MM.1S (cell line): ENCODE measurements around the gene TPST1.

Experiments
- DNase-seq: peaks from one replicate; pipeline ENCODE4 v3.0.0-alpha.2; 2015
- H2AFZ ChIP-seq: fragments of 300-600 bp; sonication (generic); 2 replicates; pipeline ENCODE4 v1.6.0; 2016; ENCODE audit warnings: antibody characterized with exemption, low read length
- H3F3A ChIP-seq: fragments of 300-600 bp; sonication (generic); 2 replicates; pipeline ENCODE4 v1.6.1; 2016; ENCODE audit warnings: mild to moderate bottlenecking, antibody characterized with exemption, low read length, moderate library complexity, mixed read lengths; ENCODE audit not compliant: insufficient read depth
- H3K27ac ChIP-seq: fragments of 300-600 bp; sonication (generic); 2 replicates; pipeline ENCODE4 v1.5.1; 2016; ENCODE audit warnings: mild to moderate bottlenecking, low read length
- H3K27me3 ChIP-seq: fragments of 300-600 bp; sonication (generic); replicated peaks from 2 replicates; pipeline ENCODE4 v1.6.0; 2016; ENCODE audit warnings: low read length; ENCODE audit not compliant: insufficient read depth
- H3K36me3 ChIP-seq: fragments of 300-600 bp; sonication (generic); replicated peaks from 2 replicates; pipeline ENCODE4 v1.6.1; 2016; ENCODE audit warnings: mild to moderate bottlenecking, low read length, mixed read lengths; ENCODE audit not compliant: insufficient read depth
- H3K4me1 ChIP-seq: fragments of 300-600 bp; sonication (generic); 2 replicates; pipeline ENCODE4 v1.6.1; 2016; ENCODE audit warnings: low read length, mixed read lengths
- H3K4me2 ChIP-seq: fragments of 300-600 bp; sonication (generic); 2 replicates; pipeline ENCODE4 v1.6.0; 2016; ENCODE audit warnings: low read depth, low read length
- H3K4me3 ChIP-seq: fragments of 300-600 bp; sonication (generic); 2 replicates; pipeline ENCODE4 v1.5.1; 2016; ENCODE audit warnings: low read length, mixed read lengths
- H3K79me2 ChIP-seq: fragments of 300-600 bp; sonication (generic); 2 replicates; pipeline ENCODE4 v1.6.1; 2016; ENCODE audit warnings: mixed run types, low read length, mixed read lengths
- H3K9ac ChIP-seq: fragments of 300-600 bp; sonication (generic); 2 replicates; pipeline ENCODE4 v1.6.1; 2016; ENCODE audit warnings: low read length, mixed read lengths
- H3K9me2 ChIP-seq: fragments of 300-600 bp; sonication (generic); replicated peaks from 2 replicates; pipeline ENCODE4 v1.6.1; 2016; ENCODE audit warnings: mild to moderate bottlenecking, low read length, mixed read lengths; ENCODE audit not compliant: insufficient read depth
- H3K9me3 ChIP-seq: fragments of 300-600 bp; sonication (generic); replicated peaks from 2 replicates; pipeline ENCODE4 v1.6.1; 2016; ENCODE audit warnings: mild to moderate bottlenecking, low read length, mixed read lengths; ENCODE audit not compliant: insufficient read depth
- H4K20me1 ChIP-seq: fragments of 300-600 bp; sonication (generic); 2 replicates; pipeline ENCODE4 v1.6.1; 2016; ENCODE audit warnings: mild to moderate bottlenecking, low read length, moderate library complexity, mixed read lengths; ENCODE audit not compliant: insufficient read depth
- CTCF ChIP-seq: fragments of 300-600 bp; sonication (generic); IDR thresholded peaks from 2 replicates; pipeline ENCODE4 v1.5.1; 2016; ENCODE audit warnings: antibody characterized with exemption, low read length, mixed read lengths
- EZH2 ChIP-seq: fragments of 300-600 bp; sonication (generic); optimal IDR thresholded peaks from 2 replicates; pipeline ENCODE3; 2017; ENCODE audit warnings: low read depth, mild to moderate bottlenecking, antibody characterized with exemption, low read length, mixed read lengths
- EZH2phosphoT487 ChIP-seq: fragments of 300-600 bp; sonication (generic); IDR thresholded peaks from 2 replicates; pipeline ENCODE4 v1.6.1; 2018; ENCODE audit warnings: antibody characterized with exemption, low read length

The TPST1 gene

GRCh38 chr7:66202441-66202840, 2.7 kb upstream of the TPST1 start:
- no peak overlapping the region for H3K9ac ChIP-seq
- no peak overlapping the region for H2AFZ ChIP-seq
- H3K4me3 ChIP-seq = no peak overlapping the region
- no peaks in the 10 kb centered on the region for H3K9me2 ChIP-seq
- H3F3A ChIP-seq = no peaks in the 10 kb centered on the region
- no peak overlapping the region for H3K4me2 ChIP-seq
- H3K36me3 ChIP-seq = no peaks in the 10 kb centered on the region
- H3K79me2 ChIP-seq = peaks cover 17% of the 10 kb centered on the region
- no peaks in the 10 kb centered on the region for H3K9me3 ChIP-seq
- DNase-seq = no peak
- H3K27ac ChIP-seq = no peak overlapping the region
- H4K20me1 ChIP-seq = no peaks in the 10 kb centered on the region
- no peaks in the 10 kb centered on the region for H3K27me3 ChIP-seq
- TF ChIP-seq CTCF (no peak), EZH2 (no peak), EZH2phosphoT487 (no peak)
- H3K4me1 ChIP-seq = no peaks in the 10 kb centered on the region

- peak; percentile 13 for DNase-seq
- peak overlapping the region; percentile 93 for H3K4me3 ChIP-seq
- peak overlapping the region; percentile 77 for H3K9ac ChIP-seq
- H3K4me2 ChIP-seq = peak overlapping the region; percentile 75
- no peaks in the 10 kb centered on the region for H3K36me3 ChIP-seq
- H3K4me1 ChIP-seq = no peaks in the 10 kb centered on the region
- no peaks in the 10 kb centered on the region for H3K27me3 ChIP-seq
- TF ChIP-seq EZH2phosphoT487 (no peak), CTCF (no peak), EZH2 (no peak)
- H3F3A ChIP-seq = no peaks in the 10 kb centered on the region
- H4K20me1 ChIP-seq = no peaks in the 10 kb centered on the region
- H3K79me2 ChIP-seq = peaks cover 23% of the 10 kb centered on the region
- no peaks in the 10 kb centered on the region for H3K9me2 ChIP-seq
- no peak overlapping the region for H3K27ac ChIP-seq
- H3K9me3 ChIP-seq = no peaks in the 10 kb centered on the region
- peak overlapping the region; percentile 72 for H2AFZ ChIP-seq
Observed at GRCh38 chr7:66205741-66206090, 582 bp downstream of the TPST1 start.

GRCh38 chr7:66206119-66206933, 1.2 kb downstream of the TPST1 start:
- DNase-seq = no peak
- H3K4me1 ChIP-seq = no peaks in the 10 kb centered on the region
- no peaks in the 10 kb centered on the region for H4K20me1 ChIP-seq
- H2AFZ ChIP-seq = no peak overlapping the region
- peak overlapping the region; percentile 93 for H3K4me3 ChIP-seq
- no peak for TF ChIP-seq CTCF
- no peaks in the 10 kb centered on the region for H3K9me2 ChIP-seq
- no peak overlapping the region for H3K27ac ChIP-seq
- H3K79me2 ChIP-seq = peaks cover 23% of the 10 kb centered on the region
- H3K27me3 ChIP-seq = no peaks in the 10 kb centered on the region
- H3K4me2 ChIP-seq = peak overlapping the region; percentile 75; the same call in 1 of the 2 replicates
- H3F3A ChIP-seq = no peaks in the 10 kb centered on the region
- H3K36me3 ChIP-seq = no peaks in the 10 kb centered on the region
- no peak overlapping the region; the same call in 1 of the 2 replicates for H3K9ac ChIP-seq
- H3K9me3 ChIP-seq = no peaks in the 10 kb centered on the region
